GM18511 (cell line): ENCODE results near the gene LYRM9.
"Not testable (repeated sequence)": the region's sequence is repeated elsewhere in the genome, so short reads cannot be mapped to it uniquely, and the experiment has no call there.

Experiments
- ATAC-seq: cut with Tn5 transposase; IDR thresholded peaks from one replicate; pipeline ENCODE4 v1.9.1; 2021; ENCODE audit warnings: mild to moderate bottlenecking, moderate library complexity; ENCODE audit not compliant: unreplicated experiment

LYRM9 gene

GRCh38 chr17:27892866-27893769 lies at the start of gene LYRM9:
Gene LYRM9, minus strand, starts transcription at chr17:27893365. Its CDS starts 10,671 bp downstream, at chr17:27882694.
- peak; percentile 92 for ATAC-seq

- ATAC-seq: no peak
These were observed 47.6 kb upstream of the LYRM9 start for GRCh38 chr17:27940503-27941428.

- peak; percentile 86 for ATAC-seq
These were observed 46.6 kb upstream of the LYRM9 start for GRCh38 chr17:27939474-27940465.

GRCh38 chr17:27938864-27939263 lies 45.7 kb upstream of the LYRM9 start:
- ATAC-seq: no peak

- ATAC-seq: no peak
These were observed 45.1 kb upstream of the LYRM9 start for GRCh38 chr17:27938241-27938640.

- no peak for ATAC-seq
These were observed 43.9 kb upstream of the LYRM9 start for GRCh38 chr17:27937025-27937546.

- no peak for ATAC-seq
These were observed 36.8 kb upstream of the LYRM9 start for GRCh38 chr17:27930000-27930399.

- no peak for ATAC-seq
These were observed 35.4 kb upstream of the LYRM9 start for GRCh38 chr17:27928587-27928986.

GRCh38 chr17:27927781-27928180 lies 34.6 kb upstream of the LYRM9 start:
- no peak for ATAC-seq

GRCh38 chr17:27921599-27921998 lies 28.4 kb upstream of the LYRM9 start:
- no peak for ATAC-seq

- ATAC-seq: no peak
These were observed 27.9 kb upstream of the LYRM9 start for GRCh38 chr17:27921077-27921476.

- no peak for ATAC-seq
These were observed 27.4 kb upstream of the LYRM9 start for GRCh38 chr17:27920569-27920968.

GRCh38 chr17:27919079-27919478 lies 25.9 kb upstream of the LYRM9 start:
- ATAC-seq: no peak

- no peak for ATAC-seq
These were observed 25.3 kb upstream of the LYRM9 start for GRCh38 chr17:27918498-27918897.

GRCh38 chr17:27917000-27917399 lies 23.8 kb upstream of the LYRM9 start:
- no peak for ATAC-seq

- ATAC-seq: no peak
These were observed 22.5 kb upstream of the LYRM9 start for GRCh38 chr17:27915709-27916108.

GRCh38 chr17:27914382-27914781 lies 21.2 kb upstream of the LYRM9 start:
- ATAC-seq: no peak

GRCh38 chr17:27912964-27913363 lies 19.8 kb upstream of the LYRM9 start:
- ATAC-seq: no peak

- not testable (repeated sequence) for ATAC-seq
These were observed 19.1 kb upstream of the LYRM9 start for GRCh38 chr17:27912299-27912698.

GRCh38 chr17:27907976-27908558 lies 14.9 kb upstream of the LYRM9 start:
- no peak for ATAC-seq
